Esophagus mucosa (tissue), 1 donor: ENCODE measurements around the gene ADGRD1. TPM values are rescaled to one million over a fixed set of nuclear protein-coding genes. Genes with fewer than 3 reads are reported as not detected.

ENCODE experiments used
- ATAC-seq: fragments of 200-7000 bp; cut with Tn5 transposase; one replicate; pipeline ENCODE4 v1.9.1; 2020
- total RNA-seq: library from RNA; stranded (reverse); gene quantifications from one replicate; pipeline ENCODE4 v1.2.4, GENCODE V29; 2023
- donor health status: DM: yes; HTN: yes; CAD: no.

Gene ADGRD1
- total RNA-seq, 1 donor from 2014 or later: 2.5 TPM

GRCh38 chr12:131076296-131076695, 122.6 kb downstream of the ADGRD1 start:
- ATAC-seq: no peak

GRCh38 chr12:131076791-131077747, 123.4 kb downstream of the ADGRD1 start:
- no peak for ATAC-seq

GRCh38 chr12:131077931-131078391, 124.3 kb downstream of the ADGRD1 start:
- no peak for ATAC-seq

GRCh38 chr12:131082290-131083194, 128.8 kb downstream of the ADGRD1 start:
- no peak for ATAC-seq

- no peak for ATAC-seq
Measured at GRCh38 chr12:131084341-131085011, 130.8 kb downstream of the ADGRD1 start.

GRCh38 chr12:131085125-131085815, 131.6 kb downstream of the ADGRD1 start:
- ATAC-seq: no peak

- ATAC-seq: no peak
Measured at GRCh38 chr12:131085816-131086591, 132.3 kb downstream of the ADGRD1 start.

- no peak for ATAC-seq
Measured at GRCh38 chr12:131087302-131087818, 133.7 kb downstream of the ADGRD1 start.

- no peak for ATAC-seq
Measured at GRCh38 chr12:131087991-131088700, 134.4 kb downstream of the ADGRD1 start.

- ATAC-seq: no peak
Measured at GRCh38 chr12:131088701-131089530, 135.2 kb downstream of the ADGRD1 start.

- no peak for ATAC-seq
Measured at GRCh38 chr12:131089531-131090273, 136.0 kb downstream of the ADGRD1 start.

- no peak for ATAC-seq
Measured at GRCh38 chr12:131090274-131091210, 136.8 kb downstream of the ADGRD1 start.

- ATAC-seq: no peak
Measured at GRCh38 chr12:131091413-131091975, 137.8 kb downstream of the ADGRD1 start.

- no peak for ATAC-seq
Measured at GRCh38 chr12:131091976-131092691, 138.4 kb downstream of the ADGRD1 start.

- ATAC-seq: peak; percentile 45
Measured at GRCh38 chr12:131092901-131093603, 139.3 kb downstream of the ADGRD1 start.

GRCh38 chr12:131093604-131093955, 139.9 kb downstream of the ADGRD1 start:
- ATAC-seq: no peak
